Chondrocyte (in vitro differentiated cells): ENCODE results near the gene SLC25A41. TPM values are rescaled to one million over a fixed set of nuclear protein-coding genes. Genes with fewer than 3 reads are reported as not detected.

ENCODE experiments used
- DNase-seq: peaks from one replicate; pipeline ENCODE4 v3.0.0; 2021; ENCODE audit warnings: mixed read lengths, low spot score
- H3K27ac Mint-ChIP-seq: one replicate; pipeline ENCODE4 v1.8.0; 2021; ENCODE audit warnings: mild to moderate bottlenecking, moderate library complexity, mixed read lengths; ENCODE audit not compliant: unreplicated experiment
- H3K27me3 Mint-ChIP-seq: 2 replicates; pipeline ENCODE4 v1.8.0; 2021; ENCODE audit warnings: low read depth, mixed read lengths
- H3K36me3 Mint-ChIP-seq: 2 replicates; pipeline ENCODE4 v1.8.0; 2021; ENCODE audit warnings: low read depth, mixed read lengths
- H3K4me1 Mint-ChIP-seq: 2 replicates; pipeline ENCODE4 v1.8.0; 2021; ENCODE audit warnings: low read depth, mild to moderate bottlenecking, mixed read lengths
- H3K4me3 Mint-ChIP-seq: one replicate; pipeline ENCODE4 v1.8.0; 2021; ENCODE audit warnings: mild to moderate bottlenecking, moderate library complexity, mixed read lengths; ENCODE audit not compliant: unreplicated experiment
- H3K9me3 Mint-ChIP-seq: 2 replicates; pipeline ENCODE4 v1.8.0; 2021; ENCODE audit warnings: low read depth, mixed read lengths
- total RNA-seq: library from RNA; stranded (reverse); gene quantifications from 3 replicates; pipeline ENCODE4 v1.2.1, GENCODE V29; 2021
- TF ChIP-seq, protein P1 (sequence below): fragments of 200-600 bp; sonication (generic); IDR thresholded peaks from 2 replicates; pipeline ENCODE4 v1.5.0; 2021; ENCODE audit warnings: antibody characterized with exemption, mild to moderate bottlenecking, moderate library complexity

SLC25A41 gene
- total RNA-seq, 1 donor from 2014 or later, result 0.20 TPM

DNA sequence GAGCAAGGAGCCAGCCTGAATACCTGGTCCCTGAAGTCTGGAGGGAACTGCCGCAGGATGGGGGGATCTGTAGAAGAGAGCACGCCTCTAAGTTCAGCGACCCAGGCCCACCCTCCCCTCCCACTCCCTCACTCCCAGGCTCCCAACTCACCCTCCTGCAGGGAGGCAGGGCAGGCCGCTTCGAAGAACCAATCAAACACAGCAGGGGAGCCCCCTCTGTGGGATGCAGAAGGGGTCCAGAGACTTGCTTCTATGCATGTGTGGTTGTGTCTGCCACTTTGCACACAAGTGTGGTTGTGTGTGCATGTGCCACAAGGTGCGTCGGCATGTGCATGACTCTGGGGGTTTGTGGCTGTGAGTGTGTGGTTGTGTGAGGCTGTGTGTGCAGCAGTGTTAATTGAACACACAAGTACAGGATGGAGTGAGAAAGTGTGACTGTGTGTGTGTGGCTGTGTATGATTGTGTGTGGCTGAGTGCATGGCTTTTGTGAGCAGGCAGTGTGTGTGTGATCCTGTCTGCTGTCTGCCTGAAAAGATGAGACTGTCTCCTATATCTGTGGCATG is 46.4 kb upstream of the SLC25A41 start:
- no peaks in the 10 kb centered on the region for H3K9me3 Mint-ChIP-seq

GRCh38 chr19:6478815-6479214 is 45.3 kb upstream of the SLC25A41 start:
- Mint-ChIP-seq H3K36me3 (no peaks in the 10 kb centered on the region), H3K9me3 (no peaks in the 10 kb centered on the region), H3K27me3 (peaks cover 12% of the 10 kb centered on the region), H3K27ac (no peak overlapping the region), H3K4me3 (no peak overlapping the region), H3K4me1 (peaks cover 6% of the 10 kb centered on the region)
- no peak for DNase-seq
- TF ChIP-seq, protein P1, sequence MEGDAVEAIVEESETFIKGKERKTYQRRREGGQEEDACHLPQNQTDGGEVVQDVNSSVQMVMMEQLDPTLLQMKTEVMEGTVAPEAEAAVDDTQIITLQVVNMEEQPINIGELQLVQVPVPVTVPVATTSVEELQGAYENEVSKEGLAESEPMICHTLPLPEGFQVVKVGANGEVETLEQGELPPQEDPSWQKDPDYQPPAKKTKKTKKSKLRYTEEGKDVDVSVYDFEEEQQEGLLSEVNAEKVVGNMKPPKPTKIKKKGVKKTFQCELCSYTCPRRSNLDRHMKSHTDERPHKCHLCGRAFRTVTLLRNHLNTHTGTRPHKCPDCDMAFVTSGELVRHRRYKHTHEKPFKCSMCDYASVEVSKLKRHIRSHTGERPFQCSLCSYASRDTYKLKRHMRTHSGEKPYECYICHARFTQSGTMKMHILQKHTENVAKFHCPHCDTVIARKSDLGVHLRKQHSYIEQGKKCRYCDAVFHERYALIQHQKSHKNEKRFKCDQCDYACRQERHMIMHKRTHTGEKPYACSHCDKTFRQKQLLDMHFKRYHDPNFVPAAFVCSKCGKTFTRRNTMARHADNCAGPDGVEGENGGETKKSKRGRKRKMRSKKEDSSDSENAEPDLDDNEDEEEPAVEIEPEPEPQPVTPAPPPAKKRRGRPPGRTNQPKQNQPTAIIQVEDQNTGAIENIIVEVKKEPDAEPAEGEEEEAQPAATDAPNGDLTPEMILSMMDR, result no peak

More for the DNA sequence above, 46.4 kb upstream of the SLC25A41 start:
- no peak overlapping the region for H3K27ac Mint-ChIP-seq
- peaks cover 6% of the 10 kb centered on the region for H3K27me3 Mint-ChIP-seq
- peaks cover 6% of the 10 kb centered on the region for H3K4me1 Mint-ChIP-seq
- no peaks in the 10 kb centered on the region for H3K36me3 Mint-ChIP-seq
- DNase-seq, result no peak
- TF ChIP-seq, protein P1, result no peak
- H3K4me3 Mint-ChIP-seq, result no peak overlapping the region

DNA sequence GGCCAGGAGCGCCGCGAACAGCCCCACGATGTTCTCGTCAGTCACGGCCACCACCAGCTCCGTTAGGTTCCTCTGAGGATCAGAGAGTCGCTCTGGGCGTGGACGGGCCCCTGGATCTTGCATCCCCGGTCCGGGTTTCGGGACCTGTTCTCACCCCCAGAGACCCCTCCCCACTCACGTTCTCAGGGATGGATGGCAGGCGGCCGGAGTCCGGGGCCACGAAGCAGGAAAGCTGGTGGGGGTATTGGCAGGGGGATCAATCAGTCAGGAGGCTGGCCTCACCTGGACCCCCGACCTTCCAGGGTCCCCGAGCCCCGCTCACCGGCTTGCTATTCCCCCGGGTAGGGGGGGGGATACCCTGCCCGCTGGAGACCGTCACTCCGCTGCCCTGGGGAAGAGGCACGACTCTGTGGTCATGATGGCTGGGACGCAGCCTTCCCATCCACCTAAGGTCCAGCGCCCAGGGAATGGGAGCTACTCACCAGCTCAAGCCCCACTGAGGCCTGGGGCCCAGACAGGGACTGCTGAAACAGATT is 43.4 kb upstream of the SLC25A41 start:
- peak overlapping the region; percentile 59 for H3K4me3 Mint-ChIP-seq
- H3K9me3 Mint-ChIP-seq, result no peaks in the 10 kb centered on the region

DNA sequence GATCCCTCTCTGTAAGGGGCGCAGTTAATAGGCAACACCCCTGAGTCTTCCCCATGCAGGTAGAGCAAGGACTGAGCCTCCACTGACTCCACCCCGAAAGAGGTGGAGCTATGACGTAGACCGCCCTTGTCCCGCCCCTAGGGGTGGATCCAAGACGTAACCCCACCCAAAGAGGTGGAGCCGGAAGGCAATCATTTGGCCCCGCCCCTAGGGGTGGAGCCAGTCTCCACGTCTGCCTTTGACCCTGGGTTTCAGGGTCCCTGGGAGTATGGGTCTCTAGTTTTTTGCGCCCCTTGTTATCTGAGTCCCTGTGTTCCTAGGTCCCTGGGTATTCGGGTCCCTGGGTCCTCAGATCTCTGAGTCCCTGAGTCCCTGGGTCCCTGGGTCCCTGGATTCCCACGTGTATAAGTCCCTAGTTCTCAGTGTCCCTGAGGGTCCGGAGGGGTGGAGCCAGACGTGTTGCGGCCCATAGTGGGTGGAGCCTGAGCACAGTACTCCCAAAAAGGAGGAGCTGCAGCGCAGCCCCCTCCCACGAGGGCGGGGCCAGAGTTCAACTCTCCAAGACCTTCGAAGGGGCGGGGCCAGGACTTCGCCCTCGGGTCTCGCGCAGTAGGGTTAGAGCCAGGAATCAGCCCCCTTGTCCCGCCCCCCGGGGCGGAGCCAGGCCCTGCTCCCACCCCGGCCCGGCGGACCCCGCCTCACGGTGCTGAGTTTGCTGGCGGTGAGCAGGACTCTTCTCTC is 42.8 kb upstream of the SLC25A41 start:
- no peak overlapping the region for H3K27ac Mint-ChIP-seq
- TF ChIP-seq, protein P1, result no peak
- H3K36me3 Mint-ChIP-seq, result no peaks in the 10 kb centered on the region
- H3K27me3 Mint-ChIP-seq, result peaks cover 13% of the 10 kb centered on the region
- no peaks in the 10 kb centered on the region for H3K9me3 Mint-ChIP-seq
- peaks cover 6% of the 10 kb centered on the region for H3K4me1 Mint-ChIP-seq
- DNase-seq, result no peak
- peak overlapping the region; percentile 59 for H3K4me3 Mint-ChIP-seq

More for the DNA sequence above, 43.4 kb upstream of the SLC25A41 start:
- Mint-ChIP-seq H3K4me1 (peaks cover 6% of the 10 kb centered on the region), H3K27ac (no peak overlapping the region), H3K27me3 (peaks cover 13% of the 10 kb centered on the region), H3K36me3 (no peaks in the 10 kb centered on the region)
- no peak for DNase-seq
- TF ChIP-seq, protein P1, result no peak

- H3K36me3 Mint-ChIP-seq, result no peaks in the 10 kb centered on the region
- H3K9me3 Mint-ChIP-seq, result no peaks in the 10 kb centered on the region
- TF ChIP-seq, protein P1, result no peak
- peaks cover 17% of the 10 kb centered on the region for H3K27me3 Mint-ChIP-seq
- no peak for DNase-seq
- peaks cover 6% of the 10 kb centered on the region for H3K4me1 Mint-ChIP-seq
- no peak overlapping the region for H3K27ac Mint-ChIP-seq
- peak overlapping the region; percentile 59 for H3K4me3 Mint-ChIP-seq
These were observed 42.0 kb upstream of the SLC25A41 start for GRCh38 chr19:6475321-6476108.
